Breast epithelium (tissue), 3 donors: ENCODE measurements around the gene PDK1.

ENCODE experiments used
- CTCF ChIP-seq, 3 donors: fragments of 450-650 bp; IDR thresholded peaks; one replicate each; pipeline ENCODE4 v1.5.1; 2016 to 2017; ENCODE audit warnings: antibody characterized with exemption in 3 of 3, mild to moderate bottlenecking in 3 of 3, moderate library complexity in 3 of 3
- POLR2A ChIP-seq: fragments of 450-650 bp; IDR thresholded peaks from one replicate; pipeline ENCODE4 v1.6.1; 2016; ENCODE audit warnings: antibody characterized with exemption, mild to moderate bottlenecking, moderate library complexity
- POLR2AphosphoS5 ChIP-seq, 3 donors: sonication (generic); formaldehyde crosslinking; IDR thresholded peaks; one replicate each; pipeline ENCODE4 v1.6.1; 2017; ENCODE audit warnings: antibody characterized with exemption in 3 of 3

GRCh38 chr2:172510548-172510947 is 45.3 kb upstream of the PDK1 start:
- TF ChIP-seq CTCF (IDR thresholded peaks at IDR 0.05) (no peak), POLR2A (no peak), POLR2AphosphoS5 (IDR thresholded peaks at IDR 0.05) (no peak)
